ENCODE results near the gene PLCH1. TPM values are rescaled to one million over a fixed set of nuclear protein-coding genes. Genes with fewer than 3 reads are reported as not detected.
A peak's percentile ranks its signal among the peaks of the same experiment; 100 is the strongest.

Gene PLCH1
- total RNA-seq, 1 donor from 2014 or later = 5.1 TPM

GRCh38 chr3:155609586-155609985 is 135.3 kb downstream of the PLCH1 start:
- DNase-seq (ENCODE audit: low spot score) = no peak

DNA sequence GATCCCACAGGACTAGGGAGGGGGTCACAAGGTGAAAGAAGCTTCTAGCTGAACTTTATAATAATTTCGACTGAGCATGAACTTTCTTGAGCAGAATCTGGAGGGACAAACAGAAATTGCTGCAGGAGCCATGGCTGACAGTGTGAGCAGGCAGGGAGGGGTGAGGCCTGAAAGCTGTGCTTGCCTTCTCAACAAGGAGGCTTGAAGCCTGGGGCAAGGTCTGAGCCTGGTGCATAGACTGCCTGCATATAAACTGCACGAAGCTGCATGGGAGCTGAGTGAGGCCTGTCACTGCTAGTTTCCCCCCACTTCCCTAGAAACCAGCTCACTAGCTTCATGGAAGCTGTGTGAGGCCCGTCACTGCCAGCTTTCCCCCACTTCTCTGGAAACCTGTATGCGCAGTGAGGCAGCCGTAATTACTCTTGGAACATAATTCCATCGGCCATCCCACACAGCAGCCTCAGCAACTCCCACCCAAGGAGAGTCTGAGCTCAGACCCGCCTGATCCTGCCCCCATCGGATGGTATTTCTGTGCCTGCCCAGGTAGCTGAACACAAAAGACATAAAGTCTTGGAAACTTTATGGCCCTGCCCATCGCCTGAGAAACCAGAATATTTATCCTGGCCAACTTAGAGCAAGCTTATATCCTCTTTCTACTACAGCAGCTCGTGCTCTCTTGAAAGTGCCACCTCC is 136.5 kb downstream of the PLCH1 start:
- DNase-seq (ENCODE audit: low spot score) = no peak

DNA sequence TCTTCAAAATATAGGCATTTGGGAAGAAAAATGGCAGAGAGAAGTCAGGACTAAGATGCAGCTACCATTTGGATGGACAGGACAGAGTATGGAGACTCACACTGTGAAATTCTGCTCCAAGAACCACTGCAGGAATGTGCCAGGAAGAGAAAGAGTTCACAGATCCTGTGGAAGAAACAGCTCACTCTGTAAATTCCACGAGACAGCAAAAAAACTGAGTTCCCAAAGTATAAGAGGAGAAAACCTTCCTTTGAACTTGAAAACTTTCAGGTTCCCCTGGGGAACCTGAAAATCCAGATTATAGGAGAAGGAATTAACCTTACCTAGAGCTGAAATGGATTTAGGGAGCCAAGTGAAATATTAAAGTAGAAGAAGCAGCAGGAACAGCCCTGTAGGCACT is 137.1 kb downstream of the PLCH1 start:
- no peak for DNase-seq (ENCODE audit: low spot score)

DNA sequence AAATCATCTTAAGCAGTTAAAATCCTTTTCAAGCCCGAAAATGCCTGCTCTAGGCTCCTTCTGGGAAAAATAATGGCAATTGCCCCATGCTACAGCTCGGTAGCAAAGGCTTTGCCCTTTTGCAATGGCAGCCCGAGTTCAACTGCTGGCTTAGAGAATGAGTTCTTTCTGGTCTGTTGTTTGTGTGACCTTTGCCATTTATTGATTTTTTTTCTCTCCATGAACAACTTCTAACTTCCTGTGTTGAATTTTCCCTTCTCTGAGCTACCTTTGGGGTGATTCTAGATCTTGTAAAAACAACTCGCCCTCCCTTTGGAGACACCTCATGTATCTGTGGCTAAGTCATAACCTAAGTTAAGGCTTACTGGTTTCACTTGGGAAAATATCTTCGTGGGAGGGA is 139.3 kb downstream of the PLCH1 start:
- no peak for DNase-seq (ENCODE audit: low spot score)

- no peak for DNase-seq (ENCODE audit: low spot score)
Measured at GRCh38 chr3:155604967-155605366, 139.9 kb downstream of the PLCH1 start.

DNA sequence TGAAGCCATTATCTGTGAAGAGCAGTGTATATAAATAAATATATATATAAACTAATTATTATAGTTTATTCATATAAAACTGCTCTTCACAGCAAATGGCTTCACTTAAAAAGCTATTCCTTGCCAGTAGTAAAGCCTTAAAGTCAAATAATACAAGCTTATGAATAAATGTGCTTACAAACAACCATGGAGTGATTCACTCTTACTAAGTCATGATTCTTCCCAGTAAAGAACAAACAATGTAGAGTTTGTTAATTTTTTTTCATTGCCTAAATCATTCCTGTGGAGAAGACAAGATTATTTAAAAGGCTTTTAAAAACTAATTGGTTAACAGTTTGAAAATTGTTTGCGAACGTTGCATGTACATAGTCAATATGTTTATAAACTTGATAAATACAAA is 140.7 kb downstream of the PLCH1 start:
- no peak for DNase-seq (ENCODE audit: low spot score)

GRCh38 chr3:155603302-155603701 is 141.6 kb downstream of the PLCH1 start:
- no peak for DNase-seq (ENCODE audit: low spot score)

GRCh38 chr3:155602307-155602706 is 142.6 kb downstream of the PLCH1 start:
- DNase-seq (ENCODE audit: low spot score) = no peak

- no peak for DNase-seq (ENCODE audit: low spot score)
Measured at GRCh38 chr3:155598671-155599070, 146.2 kb downstream of the PLCH1 start.

DNA sequence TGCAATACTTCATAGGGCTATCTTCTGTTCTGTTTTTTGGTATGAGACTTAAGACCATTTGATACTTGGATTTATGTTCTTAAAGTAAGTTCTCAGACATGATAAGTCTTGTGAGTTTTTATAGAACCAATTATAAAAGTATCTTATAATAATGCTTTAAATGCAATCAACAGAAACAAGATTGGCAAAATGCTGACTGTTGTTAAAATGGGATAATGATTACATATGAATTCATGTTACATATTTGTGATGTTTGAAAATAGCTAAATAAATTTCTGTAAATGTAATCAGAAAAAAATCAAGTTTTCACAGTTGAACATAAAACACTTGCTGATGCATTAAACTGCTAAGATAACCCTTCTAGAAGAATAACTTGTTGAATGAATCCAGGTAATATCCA is 148.3 kb downstream of the PLCH1 start:
- no peak for DNase-seq (ENCODE audit: low spot score)

- DNase-seq (ENCODE audit: low spot score) = no peak
Measured at GRCh38 chr3:155595371-155595770, 149.5 kb downstream of the PLCH1 start.

- no peak for DNase-seq (ENCODE audit: low spot score)
Measured at GRCh38 chr3:155594526-155595187, 150.2 kb downstream of the PLCH1 start.

DNA sequence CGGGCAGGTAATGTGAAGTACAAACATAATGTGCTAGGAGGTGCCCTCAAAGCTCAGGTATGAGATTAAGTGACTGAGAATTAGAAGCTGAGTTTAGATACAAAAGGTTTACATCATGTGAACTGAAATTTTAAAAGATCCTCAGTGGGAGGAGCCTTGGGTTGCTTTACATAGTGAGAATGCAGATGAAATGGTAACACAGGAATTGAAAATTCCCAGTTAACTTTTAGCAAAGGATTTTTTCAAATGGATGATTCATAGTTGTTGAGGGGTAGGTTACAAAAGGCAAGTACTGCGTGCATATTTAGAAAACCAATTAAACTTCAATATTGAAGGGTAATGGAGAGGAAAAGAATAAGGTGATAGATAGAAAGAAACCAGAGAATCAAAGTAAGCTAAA is 157.3 kb downstream of the PLCH1 start:
- no peak for DNase-seq (ENCODE audit: low spot score)

GRCh38 chr3:155585384-155585783 is 159.5 kb downstream of the PLCH1 start:
- DNase-seq (ENCODE audit: low spot score) = no peak

- no peak for DNase-seq (ENCODE audit: low spot score)
Measured at GRCh38 chr3:155581579-155581978, 163.3 kb downstream of the PLCH1 start.

GRCh38 chr3:155572085-155572484 is 172.8 kb downstream of the PLCH1 start:
- peak; percentile 18 for DNase-seq (ENCODE audit: low spot score)

DNA sequence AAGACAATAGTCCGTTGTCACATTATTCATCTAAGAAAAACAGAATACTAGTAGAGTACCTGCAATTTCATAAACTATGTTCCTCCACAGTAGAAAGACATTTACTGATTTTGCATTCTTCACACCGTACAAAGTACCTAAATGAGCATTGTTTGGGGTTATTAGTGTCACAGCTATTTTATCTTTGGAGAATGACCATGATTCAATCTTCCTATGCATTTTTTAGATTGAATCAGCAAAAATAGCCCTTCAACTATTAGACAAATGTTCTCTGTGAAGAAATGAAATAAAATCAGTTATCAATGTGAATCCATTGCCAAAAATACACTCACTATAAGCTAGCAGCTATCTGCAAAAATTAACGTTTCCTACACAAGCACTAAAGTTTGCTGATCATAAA is 176.6 kb downstream of the PLCH1 start:
- DNase-seq (ENCODE audit: low spot score) = no peak

- no peak for DNase-seq (ENCODE audit: low spot score)
Measured at GRCh38 chr3:155560594-155560993, 184.3 kb downstream of the PLCH1 start.

- DNase-seq (ENCODE audit: low spot score) = no peak
Measured at GRCh38 chr3:155560135-155560534, 184.7 kb downstream of the PLCH1 start.

GRCh38 chr3:155556531-155556930 is 188.3 kb downstream of the PLCH1 start:
- peak; percentile 71 for DNase-seq (ENCODE audit: low spot score)

DNA sequence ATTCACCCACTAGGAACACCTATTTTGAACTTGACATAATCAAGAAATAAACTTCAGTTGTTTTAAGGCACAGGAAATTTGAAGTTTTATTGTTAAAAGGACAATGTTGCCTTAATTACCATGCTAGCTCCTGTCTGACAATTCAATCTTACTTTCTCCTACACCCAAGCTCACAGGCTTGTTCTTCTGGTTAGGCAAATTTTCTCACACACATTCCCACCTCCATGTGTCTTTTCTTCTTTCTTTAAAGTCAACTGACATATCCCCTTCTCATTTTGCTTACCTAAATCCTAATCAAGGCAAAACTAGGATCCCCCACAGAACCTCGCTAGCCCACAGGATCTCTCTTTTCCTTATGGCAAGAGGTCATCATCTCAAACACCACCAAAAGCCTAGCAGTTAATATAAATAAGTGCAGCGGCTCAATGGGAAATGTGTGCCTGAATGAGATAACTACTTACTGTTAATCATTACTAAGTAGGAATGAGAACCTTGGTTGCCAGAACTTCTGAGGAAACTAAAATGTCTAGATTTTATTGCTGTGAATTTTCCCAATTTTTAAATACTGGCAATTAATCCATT is 189.3 kb downstream of the PLCH1 start:
- DNase-seq (ENCODE audit: low spot score) = no peak

GRCh38 chr3:155554777-155555451 is 190.0 kb downstream of the PLCH1 start:
- no peak for DNase-seq (ENCODE audit: low spot score)

GRCh38 chr3:155553780-155554179 is 191.1 kb downstream of the PLCH1 start:
- DNase-seq (ENCODE audit: low spot score) = no peak
